ENCODE results near the gene USP24. TPM values are rescaled to one million over a fixed set of nuclear protein-coding genes. Genes with fewer than 3 reads are reported as not detected.

The USP24 gene
- total RNA-seq, 1 donor from 2014 or later: 30.8 TPM

DNA sequence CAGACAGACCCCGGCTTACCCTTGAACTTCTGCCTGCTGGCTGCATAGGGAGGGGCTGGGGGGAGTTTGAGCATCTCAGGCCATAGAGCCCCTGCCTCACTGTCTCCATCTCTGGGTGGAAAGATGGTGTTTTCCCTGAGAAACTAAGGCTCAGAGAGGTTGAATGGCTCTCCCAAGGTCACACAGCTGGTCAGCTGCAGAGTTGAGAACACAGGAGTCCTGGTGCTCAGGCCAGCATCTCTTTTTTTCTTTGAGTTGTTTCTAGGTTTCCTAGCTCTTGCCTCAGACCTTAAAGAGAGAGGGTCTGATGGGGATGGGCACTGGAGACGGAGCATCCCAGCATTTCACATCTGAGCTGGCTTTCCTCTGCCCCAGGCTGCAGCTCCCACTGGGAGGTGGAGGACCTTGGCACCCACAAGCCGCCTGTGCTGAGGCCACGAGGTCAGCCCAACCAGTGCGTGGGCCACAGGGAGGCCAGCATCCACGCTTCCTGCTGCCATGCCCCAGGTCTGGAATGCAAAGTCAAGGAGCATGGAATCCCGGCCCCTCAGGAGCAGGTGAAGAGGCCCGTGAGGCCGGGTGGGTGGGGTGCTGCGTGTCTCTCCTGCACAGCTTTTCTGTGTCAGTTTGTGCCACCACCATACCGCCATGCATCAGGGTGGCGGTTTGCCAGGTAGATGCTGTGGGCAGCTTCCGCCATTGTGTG lies 154.0 kb downstream of the USP24 start:
- H3K27ac Mint-ChIP-seq (ENCODE audit: unreplicated experiment): no peak overlapping the region
- H3K9ac ChIP-seq (ENCODE audit: low read length): no peak overlapping the region
- FAIRE-seq: no peak

GRCh38 chr1:55060133-55060999 lies 154.8 kb downstream of the USP24 start:
- no peaks in the 10 kb centered on the region for H3K4me1 Mint-ChIP-seq (ENCODE audit: low read depth, unreplicated experiment)
- Histone ChIP-seq H3K27me3 (ENCODE audit: insufficient read depth, low read length) (peaks cover 4% of the 10 kb centered on the region), H3K4me2 (ENCODE audit: low read length) (no peak overlapping the region), H3K36me3 (ENCODE audit: insufficient read depth, low read length) (no peaks in the 10 kb centered on the region), H2AFZ (ENCODE audit: low read depth, low read length) (no peak overlapping the region), H3K4me1 (ENCODE audit: insufficient read depth, low read length) (no peaks in the 10 kb centered on the region), H3K79me2 (ENCODE audit: insufficient read depth, low read length) (no peaks in the 10 kb centered on the region), H3K4me3 (ENCODE audit: insufficient read depth, low read depth, low read length) (no peak overlapping the region), H4K20me1 (ENCODE audit: insufficient read depth, low read length) (no peaks in the 10 kb centered on the region), H3K9ac (ENCODE audit: low read length) (no peak overlapping the region), H3K27ac (ENCODE audit: low read depth, low read length) (no peak overlapping the region), H3K9me3 (ENCODE audit: insufficient read depth, low read depth, low read length) (no peaks in the 10 kb centered on the region)
- DNase-seq (ENCODE audit: low read depth): no peak
- H3K4me3 Mint-ChIP-seq (ENCODE audit: unreplicated experiment): no peak overlapping the region
- no peaks in the 10 kb centered on the region for H3K9me3 Mint-ChIP-seq (ENCODE audit: unreplicated experiment)
- H3K36me3 Mint-ChIP-seq (ENCODE audit: low read depth, unreplicated experiment): peaks cover 3% of the 10 kb centered on the region
- H3K27ac Mint-ChIP-seq (ENCODE audit: unreplicated experiment): no peak overlapping the region
- TF ChIP-seq EZH2 (IDR thresholded peaks at IDR 0.05; ENCODE audit: insufficient read depth, low read length) (no peak), CTCF (IDR thresholded peaks at IDR 0.05; ENCODE audit: insufficient read depth, low read depth, low read length) (no peak)
- H3K27me3 Mint-ChIP-seq (ENCODE audit: low read depth, unreplicated experiment): peaks cover 33% of the 10 kb centered on the region
- no peak for FAIRE-seq

More for the DNA sequence above, 154.0 kb downstream of the USP24 start:
- Mint-ChIP-seq H3K9me3 (ENCODE audit: unreplicated experiment) (no peaks in the 10 kb centered on the region), H3K27me3 (ENCODE audit: low read depth, unreplicated experiment) (peaks cover 33% of the 10 kb centered on the region), H3K4me1 (ENCODE audit: low read depth, unreplicated experiment) (no peaks in the 10 kb centered on the region), H3K36me3 (ENCODE audit: low read depth, unreplicated experiment) (peaks cover 9% of the 10 kb centered on the region), H3K4me3 (ENCODE audit: unreplicated experiment) (no peak overlapping the region)
- Histone ChIP-seq H3K79me2 (ENCODE audit: insufficient read depth, low read length) (no peaks in the 10 kb centered on the region), H3K9me3 (ENCODE audit: insufficient read depth, low read depth, low read length) (no peaks in the 10 kb centered on the region), H4K20me1 (ENCODE audit: insufficient read depth, low read length) (peaks cover 7% of the 10 kb centered on the region), H2AFZ (ENCODE audit: low read depth, low read length) (no peak overlapping the region), H3K4me1 (ENCODE audit: insufficient read depth, low read length) (no peaks in the 10 kb centered on the region), H3K27me3 (ENCODE audit: insufficient read depth, low read length) (peaks cover 4% of the 10 kb centered on the region), H3K27ac (ENCODE audit: low read depth, low read length) (no peak overlapping the region), H3K36me3 (ENCODE audit: insufficient read depth, low read length) (no peaks in the 10 kb centered on the region), H3K4me3 (ENCODE audit: insufficient read depth, low read depth, low read length) (no peak overlapping the region), H3K4me2 (ENCODE audit: low read length) (no peak overlapping the region)
- DNase-seq (ENCODE audit: low read depth): no peak
- no peak for TF ChIP-seq CTCF (IDR thresholded peaks at IDR 0.05; ENCODE audit: insufficient read depth, low read depth, low read length)
- no peak for TF ChIP-seq EZH2 (IDR thresholded peaks at IDR 0.05; ENCODE audit: insufficient read depth, low read length)

Measured in astrocyte (in vitro differentiated cells and primary cell).